Cerebellar nuclear complex (tissue), 1 donor: ENCODE data around the gene LNPK.
"Not testable (repeated sequence)": the region's sequence is repeated elsewhere in the genome, so short reads cannot be mapped to it uniquely, and the experiment has no call there.

Source experiments
- DNase-seq, 2 experiments: peaks; one replicate each; lab custom pipeline; 2025; lab: John Stamatoyannopoulos, UW

The LNPK gene, protein sequence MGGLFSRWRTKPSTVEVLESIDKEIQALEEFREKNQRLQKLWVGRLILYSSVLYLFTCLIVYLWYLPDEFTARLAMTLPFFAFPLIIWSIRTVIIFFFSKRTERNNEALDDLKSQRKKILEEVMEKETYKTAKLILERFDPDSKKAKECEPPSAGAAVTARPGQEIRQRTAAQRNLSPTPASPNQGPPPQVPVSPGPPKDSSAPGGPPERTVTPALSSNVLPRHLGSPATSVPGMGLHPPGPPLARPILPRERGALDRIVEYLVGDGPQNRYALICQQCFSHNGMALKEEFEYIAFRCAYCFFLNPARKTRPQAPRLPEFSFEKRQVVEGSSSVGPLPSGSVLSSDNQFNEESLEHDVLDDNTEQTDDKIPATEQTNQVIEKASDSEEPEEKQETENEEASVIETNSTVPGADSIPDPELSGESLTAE

DNA sequence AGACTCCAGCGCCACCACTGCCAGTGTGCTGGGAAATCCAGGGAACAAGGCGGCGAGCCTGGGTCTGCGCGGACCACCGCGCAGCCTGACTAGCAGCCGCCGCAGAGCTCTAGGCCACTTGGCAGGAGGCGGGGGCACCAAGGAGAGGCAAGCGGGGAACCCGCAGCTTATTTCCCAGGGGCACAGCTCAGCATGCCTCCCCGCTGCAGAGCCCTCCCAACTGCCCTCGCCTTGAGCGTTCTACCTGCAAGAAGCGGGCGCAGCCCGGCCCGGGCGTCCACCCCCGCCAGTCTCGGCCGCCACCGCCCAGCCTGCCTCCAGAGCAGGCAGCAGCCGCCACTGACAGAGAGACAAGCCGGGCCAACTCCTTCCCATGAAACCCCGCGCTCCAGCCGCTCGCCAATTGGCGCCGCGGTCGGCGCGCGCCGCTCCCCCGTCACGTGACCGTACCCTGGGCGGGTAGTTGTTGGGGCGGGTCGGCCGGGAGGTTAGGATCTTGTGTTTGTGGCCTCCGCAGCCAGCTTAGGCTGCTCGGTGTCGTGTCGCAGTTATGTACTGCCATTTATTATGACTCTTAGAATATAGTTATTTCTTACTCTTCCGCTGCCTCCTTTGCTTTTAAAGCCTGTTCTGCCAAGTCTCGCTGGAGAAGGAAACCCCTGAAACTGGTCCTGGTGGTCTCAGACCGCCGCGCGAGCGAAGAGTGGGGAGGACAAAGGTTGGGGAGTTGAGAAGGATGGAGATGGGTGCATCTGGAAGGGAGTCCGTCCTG lies at the start of gene LNPK:
TSS of gene LNPK (minus strand) at position 352 of the 772 bp plus-strand sequence. CDS start 6,683 bp downstream, outside the sequence.
- DNase-seq, result peak; percentile 35 to 66

DNA sequence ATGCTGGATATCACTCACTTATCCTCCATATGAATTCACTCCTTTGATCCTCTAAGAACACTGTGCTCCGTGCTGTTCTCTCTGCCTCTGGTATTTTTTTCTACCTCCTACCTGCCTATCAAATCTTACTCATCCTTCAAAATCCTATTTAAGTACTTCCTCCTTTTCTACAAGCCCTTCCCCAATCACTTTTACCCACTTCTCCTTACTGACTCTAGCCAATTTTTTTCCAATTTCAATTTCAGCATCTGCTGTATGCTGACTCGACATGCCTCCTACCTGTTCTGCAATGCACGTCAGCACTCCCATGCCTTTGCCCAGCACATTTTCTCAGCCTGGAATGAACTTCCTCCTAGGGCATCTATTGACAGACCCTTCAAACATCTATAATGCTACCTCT lies 37.3 kb upstream of the LNPK start:
- no peak for DNase-seq

DNA sequence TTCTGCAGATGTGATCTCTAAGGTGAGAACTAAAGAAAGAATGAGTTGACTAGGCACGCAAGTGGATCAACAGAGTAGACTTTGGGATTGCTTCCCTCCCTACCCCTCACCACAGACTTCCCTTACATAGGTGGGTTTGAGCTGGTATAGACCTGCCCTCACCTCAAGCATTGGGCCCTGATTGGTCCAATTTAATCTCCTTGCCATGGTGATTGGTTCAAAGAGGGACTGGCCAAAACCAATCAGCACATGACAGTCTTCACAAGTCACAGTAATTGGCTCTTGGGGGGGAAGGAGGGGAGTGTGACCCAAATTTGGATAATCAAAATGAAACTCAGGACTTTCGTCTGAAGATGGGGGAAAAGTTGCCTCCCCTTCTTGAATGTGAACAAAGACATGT lies 36.6 kb upstream of the LNPK start:
- DNase-seq, result no peak

DNA sequence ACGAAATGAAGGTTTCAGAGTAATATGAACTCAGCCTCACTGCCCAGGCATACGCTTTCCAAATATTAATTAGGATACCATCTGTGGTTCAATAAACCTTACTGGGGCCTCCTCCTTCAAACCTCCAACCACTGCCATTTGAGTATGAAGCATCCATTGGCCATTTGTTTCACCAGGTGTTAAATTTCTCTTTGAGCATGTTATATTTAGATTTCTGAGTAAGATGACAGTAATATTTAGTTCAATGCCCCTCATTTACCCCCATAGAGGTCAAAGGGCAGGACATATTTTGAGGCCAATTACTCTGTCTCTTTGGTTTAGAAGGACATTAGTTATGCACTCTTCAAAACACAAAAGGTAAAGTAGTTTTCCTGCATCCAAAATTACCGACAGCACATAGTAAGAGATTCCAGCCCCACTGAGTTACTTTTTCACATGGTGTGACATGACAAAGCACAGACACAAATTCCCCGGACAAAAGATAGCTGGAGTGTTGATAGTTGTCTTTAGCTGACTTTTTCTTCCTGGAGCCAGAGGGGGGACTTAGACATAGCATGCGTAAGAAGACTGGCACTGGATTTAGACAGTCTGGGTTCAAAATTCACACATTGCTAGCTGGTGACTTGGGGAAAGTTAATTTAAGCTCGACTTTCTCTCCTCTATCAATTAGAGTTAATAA lies 33.1 kb upstream of the LNPK start:
- DNase-seq, result no peak

DNA sequence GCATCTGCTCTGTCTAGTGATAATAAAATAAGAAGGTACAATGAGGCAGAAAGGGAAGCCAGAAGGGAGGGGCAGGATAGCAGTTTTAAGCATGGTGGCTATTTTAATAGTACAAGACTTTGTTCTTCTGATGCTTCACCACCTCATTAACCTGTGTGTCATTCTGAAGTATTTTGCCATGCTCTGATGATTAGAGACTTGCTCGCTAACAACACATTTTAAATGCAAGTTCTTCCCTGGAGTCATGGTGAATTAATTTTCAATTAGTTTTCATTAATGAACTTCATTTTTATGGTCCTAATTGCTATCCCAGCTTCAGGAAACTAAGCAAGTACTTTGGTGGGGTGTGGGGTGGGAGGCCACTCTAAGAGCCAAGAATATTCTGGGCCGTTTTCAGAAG lies 25.7 kb upstream of the LNPK start:
- no peak for DNase-seq

DNA sequence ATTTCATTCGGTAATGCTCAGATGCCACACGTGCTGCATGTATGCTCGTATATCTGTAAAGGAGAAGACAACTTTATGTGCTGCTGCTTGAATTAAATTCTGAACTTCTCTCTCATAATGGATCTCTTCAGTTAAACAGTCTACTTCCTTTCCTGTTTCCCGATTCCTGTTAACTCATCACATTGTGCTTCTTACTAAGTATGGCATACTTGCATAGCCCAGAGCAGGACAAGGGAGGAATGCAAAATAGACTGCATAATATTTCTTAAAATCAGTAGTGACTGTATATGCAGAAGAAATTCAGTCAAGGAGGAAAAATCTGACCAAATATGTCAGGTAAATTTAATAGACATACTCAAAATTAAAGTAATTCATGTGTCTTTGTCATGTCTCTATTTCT lies 23.9 kb upstream of the LNPK start:
- no peak for DNase-seq

DNA sequence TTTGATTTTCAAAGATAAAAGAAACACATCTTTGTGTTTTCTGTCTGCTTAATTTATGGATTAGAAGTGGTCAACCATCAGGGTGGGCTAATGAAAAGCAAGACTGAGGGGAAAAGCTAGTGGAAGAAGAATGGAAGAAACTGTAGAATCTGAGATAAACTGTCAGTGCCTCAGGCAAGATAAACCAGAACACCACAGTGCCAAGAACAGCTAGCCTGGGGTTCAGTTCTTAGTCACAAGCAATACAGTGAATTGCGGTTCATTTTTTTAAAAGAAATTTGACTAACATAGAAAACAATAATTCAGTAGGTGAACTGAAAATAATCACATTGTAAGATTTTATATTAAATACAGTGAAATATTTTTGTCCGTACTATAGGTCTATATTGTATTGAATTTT lies 22.0 kb upstream of the LNPK start:
- DNase-seq, result no peak

DNA sequence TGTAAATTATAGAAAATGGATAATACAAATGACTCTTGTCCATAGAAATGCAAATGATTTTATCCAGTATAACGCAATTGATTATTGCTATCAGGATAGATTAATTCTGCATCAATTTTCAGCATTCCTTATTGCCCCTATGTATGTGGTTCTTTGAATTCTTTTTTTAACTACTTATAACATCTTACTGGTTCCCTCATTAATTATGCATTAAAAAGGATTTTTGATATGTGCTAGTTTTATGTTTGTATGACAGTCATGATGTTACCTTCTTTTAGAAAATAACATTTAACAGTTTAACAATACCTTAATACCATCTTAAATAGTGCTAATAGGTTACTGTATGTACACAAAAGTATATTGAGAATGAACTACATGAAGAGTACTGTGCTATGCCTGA lies 20.0 kb upstream of the LNPK start:
- DNase-seq, result no peak

DNA sequence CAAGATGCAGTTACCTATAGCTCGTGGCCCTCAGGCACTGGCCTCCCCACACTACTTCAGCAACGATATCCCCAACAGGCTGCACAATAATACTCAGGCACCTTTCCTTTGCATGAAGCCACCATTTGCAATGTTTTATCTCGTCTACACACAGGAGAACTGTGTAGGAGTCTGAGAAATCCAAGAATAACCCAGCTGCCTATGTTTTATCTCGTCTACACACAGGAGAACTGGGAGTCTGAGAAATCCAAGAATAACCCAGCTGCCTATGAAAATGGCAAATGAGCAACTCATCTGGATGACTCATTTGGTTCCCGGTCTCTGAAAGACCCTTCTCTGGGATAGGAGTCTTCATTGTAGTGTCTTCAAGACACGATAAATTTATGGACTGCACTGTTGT lies 18.3 kb upstream of the LNPK start:
- DNase-seq, result no peak

DNA sequence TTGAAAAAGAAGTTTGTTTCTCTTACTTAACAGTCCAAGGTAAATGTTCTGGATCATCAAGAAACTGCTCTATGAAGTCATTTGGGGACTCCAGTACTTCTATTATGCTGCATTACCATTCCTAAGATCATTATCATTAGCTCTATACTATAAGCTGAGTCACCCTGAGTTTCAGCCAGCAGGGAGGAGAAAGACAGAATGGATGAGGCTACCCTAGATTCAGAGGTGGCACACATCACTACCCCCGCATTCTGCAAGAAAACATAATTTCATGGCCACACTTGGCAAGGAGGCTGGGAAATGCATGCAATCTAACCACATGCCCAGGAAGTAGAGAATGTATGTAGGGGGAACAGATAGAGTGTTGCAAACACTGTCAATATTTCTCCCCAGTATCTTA lies 16.6 kb upstream of the LNPK start:
- DNase-seq, result no peak

DNA sequence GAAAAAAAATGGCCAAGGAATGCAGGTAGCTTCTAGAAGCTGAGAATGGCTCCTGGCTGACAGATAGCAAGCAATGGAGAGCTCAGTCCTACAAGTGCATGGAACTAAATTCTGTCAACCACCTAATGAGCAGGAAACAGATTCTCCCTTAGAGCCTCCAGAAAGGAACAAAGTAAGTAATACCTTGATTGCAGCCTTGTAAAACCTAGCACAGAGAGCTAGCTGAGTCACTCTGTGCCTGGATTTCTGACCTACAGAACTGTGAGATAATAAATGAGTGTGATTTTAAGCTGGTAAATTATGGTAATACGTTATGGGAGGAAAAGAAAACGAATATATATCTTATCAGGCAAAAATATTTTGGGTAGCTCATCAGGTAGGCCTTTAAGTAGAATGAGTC lies 7.4 kb upstream of the LNPK start:
- no peak for DNase-seq

DNA sequence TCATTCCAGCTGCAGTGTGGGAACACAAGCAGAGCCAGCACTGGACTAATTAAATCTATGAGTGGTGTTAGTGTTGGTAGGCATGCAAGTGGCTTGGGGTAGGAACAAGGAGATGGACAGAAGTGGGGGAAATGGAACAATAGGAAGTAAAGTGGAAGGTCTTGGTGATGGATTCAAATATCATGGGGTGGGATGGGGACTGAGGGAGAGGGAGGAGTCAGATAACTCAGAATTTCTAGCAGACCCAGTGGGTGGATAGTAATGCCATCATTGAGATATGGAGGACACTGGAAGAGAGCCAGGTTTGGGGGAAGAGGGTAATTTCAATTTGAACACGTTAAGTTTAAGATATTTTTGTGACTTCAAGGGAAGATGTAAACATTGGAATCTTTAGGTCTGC lies 2.9 kb upstream of the LNPK start:
- DNase-seq, result no peak

DNA sequence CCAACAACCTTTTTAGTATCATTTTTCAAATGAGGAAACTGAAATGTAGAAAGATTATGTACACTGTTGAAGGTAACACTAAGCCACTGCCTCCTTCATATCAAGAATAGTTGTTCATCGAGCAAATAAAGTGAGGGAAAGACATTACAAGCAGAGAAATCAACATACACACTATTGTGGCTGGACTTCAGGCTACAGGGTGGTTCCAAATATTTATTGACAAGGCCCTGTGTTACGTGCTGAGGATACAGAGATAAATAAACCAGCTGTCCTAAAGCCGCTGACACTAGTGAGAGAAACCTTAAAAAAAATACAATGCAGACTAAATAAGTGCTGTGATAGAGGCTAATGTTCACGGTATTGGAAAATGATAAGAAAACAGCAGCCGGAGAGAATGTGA lies 1.9 kb upstream of the LNPK start:
- no peak for DNase-seq

DNA sequence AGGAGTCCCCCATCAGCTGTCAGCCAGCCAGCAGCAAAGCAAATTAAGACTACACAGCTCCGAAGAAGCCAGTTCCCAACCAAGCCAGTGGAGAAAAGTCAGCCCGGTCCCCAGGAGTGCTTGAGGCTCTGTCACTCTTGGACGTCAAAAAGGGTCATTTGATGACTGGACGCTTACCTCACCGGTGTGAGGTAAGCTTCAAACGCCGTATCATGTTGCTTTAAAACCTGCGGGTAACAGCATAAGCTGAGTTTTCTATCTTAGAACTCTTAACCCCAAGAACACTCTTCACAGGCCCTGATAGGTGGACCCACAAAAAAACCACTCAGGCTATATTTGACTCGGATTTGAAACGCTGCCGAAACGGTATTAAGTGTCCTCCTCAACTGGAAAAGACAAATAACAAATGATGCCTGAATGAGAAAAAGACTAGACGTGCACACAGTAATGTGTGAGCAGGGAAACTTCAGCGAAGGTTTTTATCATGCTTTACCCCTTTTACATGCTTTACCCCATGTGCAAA lies 682 bp upstream of the LNPK start:
- no peak for DNase-seq

DNA sequence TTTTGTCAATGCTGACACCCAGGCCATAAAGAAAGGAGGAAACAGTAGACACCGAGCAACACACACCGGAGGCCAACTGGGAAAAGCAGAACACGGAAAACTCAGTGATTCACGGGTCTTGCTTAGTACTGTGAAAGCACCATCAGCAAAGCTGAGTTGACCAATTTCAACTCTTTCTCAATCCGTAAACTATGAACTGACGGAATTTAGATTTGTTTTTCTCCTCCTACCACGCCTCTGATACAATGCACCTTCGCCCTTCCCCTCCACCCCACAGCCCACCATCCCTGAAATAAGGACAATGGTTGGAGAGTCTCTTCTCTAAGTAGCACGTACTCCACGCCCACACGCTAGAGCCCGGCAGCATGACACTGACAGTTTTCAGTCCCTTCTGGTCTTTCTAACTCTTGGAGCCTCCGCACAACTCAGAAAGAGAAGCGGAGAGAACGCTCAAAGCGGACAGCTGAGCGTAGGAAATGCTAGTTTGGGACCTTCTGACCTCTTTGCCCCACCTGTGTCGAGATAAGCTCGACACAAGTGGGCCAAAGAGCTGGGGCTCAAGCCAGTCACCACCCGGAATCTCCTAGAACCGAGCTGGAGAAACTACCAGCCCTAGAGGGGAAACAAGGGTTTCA lies 669 bp downstream of the LNPK start:
- peak in 1 of 2 experiments; percentile 40 for DNase-seq

DNA sequence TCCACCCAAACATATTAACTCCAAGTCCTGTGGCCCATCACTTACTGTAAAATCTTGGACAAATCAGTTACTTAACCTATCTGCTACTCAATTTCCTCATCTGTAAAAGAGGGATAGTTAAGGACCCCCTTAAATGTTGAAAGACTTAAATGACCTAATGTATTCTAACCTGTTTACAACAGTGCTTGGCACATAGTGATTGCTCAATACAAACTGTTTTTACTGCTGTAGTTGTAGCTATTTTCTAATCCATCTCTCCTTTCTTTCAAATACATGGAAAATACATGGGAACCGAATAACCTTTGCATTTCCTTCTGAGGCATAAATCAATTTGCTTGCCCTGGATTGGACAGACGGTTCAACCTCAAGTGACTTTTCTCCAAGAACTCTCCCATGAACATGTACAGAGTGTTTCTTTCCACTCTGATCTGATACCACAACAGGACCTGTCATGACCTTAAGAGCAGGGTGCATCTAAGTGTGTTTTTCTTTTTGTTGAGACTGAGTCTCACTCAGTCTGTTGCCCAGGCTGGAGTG lies 2.7 kb downstream of the LNPK start:
- no peak for DNase-seq

DNA sequence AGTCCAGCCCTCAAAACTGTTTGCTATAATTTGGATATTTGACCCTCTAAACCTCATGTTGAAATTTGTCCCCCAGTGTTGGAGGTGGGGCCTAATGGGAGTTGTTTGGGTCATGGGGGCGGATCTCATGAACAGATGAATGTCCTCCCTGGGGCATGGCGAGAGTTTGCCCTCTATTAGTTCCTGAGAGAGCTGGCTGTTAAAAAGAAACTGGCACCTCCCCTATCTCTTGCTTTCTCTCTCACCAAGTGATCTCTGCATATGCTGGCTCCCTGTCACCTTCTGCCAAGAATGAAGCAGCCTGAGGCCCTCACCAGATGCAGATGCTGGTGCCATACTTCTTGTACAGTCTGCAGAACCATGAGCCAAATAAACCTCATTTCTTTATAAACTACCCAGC lies 12.0 kb downstream of the LNPK start:
- DNase-seq, result no peak

DNA sequence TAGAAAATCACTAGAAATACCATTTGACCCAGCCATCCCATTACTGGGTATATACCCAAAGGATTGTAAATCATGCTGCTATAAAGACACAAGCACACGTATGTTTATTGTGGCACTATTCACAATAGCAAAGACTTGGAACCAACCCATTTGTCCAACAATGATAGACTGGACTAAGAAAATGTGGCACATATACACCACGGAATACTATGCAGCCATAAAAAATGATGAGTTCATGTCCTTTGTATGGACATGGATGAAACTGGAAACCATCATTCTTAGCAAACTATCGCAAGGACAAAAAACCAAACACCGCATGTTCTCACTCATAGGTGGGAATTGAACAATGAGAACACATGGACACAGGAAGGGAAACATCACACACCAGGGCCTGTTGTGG lies 14.9 kb downstream of the LNPK start:
- DNase-seq, result not testable (repeated sequence)

DNA sequence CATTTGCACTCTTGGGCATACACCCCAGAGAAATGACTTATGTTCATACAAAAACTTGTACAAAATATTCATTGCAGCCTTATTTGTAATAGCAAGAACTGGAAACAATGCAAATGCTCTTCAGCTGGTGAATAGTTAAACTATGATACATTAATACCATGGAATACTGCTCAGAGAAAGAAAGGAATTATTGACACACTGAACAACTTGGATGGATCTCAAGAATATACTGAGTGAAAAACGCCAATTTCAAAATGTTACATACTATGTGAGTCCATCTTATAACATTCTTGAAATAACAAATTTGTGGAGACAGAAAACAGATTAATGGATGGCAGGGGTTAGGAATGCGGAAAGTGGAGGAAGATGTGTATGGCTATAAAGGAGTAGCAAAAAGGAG lies 17.2 kb downstream of the LNPK start:
- DNase-seq, result no peak

DNA sequence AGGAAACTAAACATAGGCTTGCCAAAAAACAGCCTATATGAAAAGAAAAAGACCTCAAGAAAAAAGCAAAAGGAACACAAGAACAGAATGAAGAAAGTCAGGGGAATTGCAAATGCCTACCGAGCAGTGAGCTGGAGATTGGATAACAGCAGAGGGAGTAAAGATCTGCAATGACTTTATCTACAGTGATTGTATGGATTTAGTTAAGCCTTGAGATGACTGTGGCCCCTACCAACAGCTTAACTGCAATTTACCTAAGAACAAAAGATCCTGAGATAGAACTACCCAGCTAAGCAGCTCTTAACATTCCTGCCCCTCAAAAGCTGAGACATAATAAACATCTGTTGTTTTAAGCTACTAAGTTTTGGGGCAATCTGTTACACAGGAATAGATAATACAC lies 20.5 kb downstream of the LNPK start:
- no peak for DNase-seq

DNA sequence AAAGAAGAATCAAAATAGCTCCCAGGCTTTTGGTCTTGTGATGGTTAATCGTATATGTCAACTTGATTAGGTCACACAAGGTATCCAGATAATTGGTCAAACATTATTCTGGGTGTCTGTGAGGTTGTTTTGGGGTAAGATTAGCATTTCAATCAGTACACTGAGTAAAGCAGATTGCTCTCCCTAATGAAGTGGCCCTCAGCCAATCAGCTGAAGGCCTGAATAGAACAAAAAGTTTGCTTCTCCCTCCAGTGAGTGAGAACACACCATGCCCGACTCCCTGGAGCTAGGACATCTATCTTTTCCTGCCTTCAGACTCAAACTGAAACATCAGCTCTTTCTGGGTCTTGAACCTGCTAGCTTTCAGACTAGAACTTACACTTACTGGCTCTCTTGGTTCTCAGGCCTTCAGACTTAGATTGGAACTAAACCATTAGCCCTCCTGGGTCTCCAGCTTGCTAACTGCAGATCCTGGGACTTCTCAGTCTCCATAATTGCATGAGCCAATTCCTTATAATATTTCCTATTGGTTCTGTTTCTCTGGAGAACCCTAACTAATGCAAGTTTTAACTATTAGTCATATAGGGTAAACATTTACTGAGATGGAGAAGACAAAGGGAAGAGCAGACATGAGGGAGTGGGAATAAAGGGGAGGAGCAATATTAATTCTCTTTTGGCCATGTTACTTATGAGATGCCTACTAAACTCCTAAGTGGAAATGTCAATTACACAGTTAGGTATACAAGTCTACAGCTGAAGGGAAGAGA lies 25.5 kb downstream of the LNPK start:
- no peak for DNase-seq
